RWPE2 (cell line): ENCODE data around the gene PTTG1IP.

Source experiments
- ATAC-seq: fragments of 200-7000 bp; cut with Tn5 transposase; 3 replicates; pipeline ENCODE4 v1.9.1; 2021; ENCODE audit warnings: low read depth
- DNase-seq: peaks from one replicate; pipeline ENCODE4 v3.0.0-alpha.2; 2020; ENCODE audit warnings: low spot score
- H3K27ac ChIP-seq: fragments of 450-650 bp; 2 replicates; pipeline ENCODE4 v1.5.1; 2017; ENCODE audit warnings: mild to moderate bottlenecking; ENCODE audit not compliant: poor library complexity, severe bottlenecking
- H3K27me3 ChIP-seq: fragments of 250-450 bp; sonication (Bioruptor Pico); 2 replicates; pipeline ENCODE4 v1.5.1; 2021; ENCODE audit warnings: mild to moderate bottlenecking, moderate library complexity; ENCODE audit not compliant: insufficient read depth, poor library complexity, severe bottlenecking
- H3K36me3 ChIP-seq: fragments of 250-450 bp; sonication (Bioruptor Pico); 2 replicates; pipeline ENCODE4 v1.5.1; 2020; ENCODE audit warnings: low read depth, mild to moderate bottlenecking, moderate library complexity
- H3K4me1 ChIP-seq: fragments of 250-450 bp; sonication (Bioruptor Pico); 2 replicates; pipeline ENCODE4 v1.5.1; 2021; ENCODE audit warnings: mild to moderate bottlenecking, moderate library complexity; ENCODE audit not compliant: insufficient read depth, poor library complexity, severe bottlenecking
- H3K4me3 ChIP-seq: fragments of 250-450 bp; sonication (Bioruptor Pico); 2 replicates; pipeline ENCODE4 v1.5.1; 2021; ENCODE audit warnings: mild to moderate bottlenecking, moderate library complexity; ENCODE audit not compliant: severe bottlenecking
- H3K9me3 ChIP-seq: fragments of 250-450 bp; sonication (Bioruptor Pico); 2 replicates; pipeline ENCODE4 v1.5.1; 2021; ENCODE audit warnings: mild to moderate bottlenecking, moderate library complexity; ENCODE audit not compliant: severe bottlenecking
- CTCF ChIP-seq: fragments of 450-650 bp; IDR thresholded peaks from one replicate; pipeline ENCODE4 v1.5.1; 2017; ENCODE audit warnings: mild to moderate bottlenecking, moderate library complexity; ENCODE audit not compliant: poor library complexity, severe bottlenecking

Gene PTTG1IP

GRCh38 chr21:44866780-44867179, 6.7 kb downstream of the PTTG1IP start:
- H3K27me3 ChIP-seq, result no peaks in the 10 kb centered on the region
- TF ChIP-seq CTCF, result no peak
- peaks cover 44% of the 10 kb centered on the region for H3K4me1 ChIP-seq
- DNase-seq, result no peak
- H3K9me3 ChIP-seq, result no peaks in the 10 kb centered on the region
- ATAC-seq, result no peak
- no peak overlapping the region for H3K27ac ChIP-seq
- no peak overlapping the region for H3K4me3 ChIP-seq
- H3K36me3 ChIP-seq, result peaks cover 57% of the 10 kb centered on the region

- Histone ChIP-seq H3K4me3 (no peak overlapping the region), H3K27ac (no peak overlapping the region), H3K27me3 (no peaks in the 10 kb centered on the region), H3K36me3 (peaks cover 61% of the 10 kb centered on the region), H3K4me1 (peaks cover 34% of the 10 kb centered on the region), H3K9me3 (no peaks in the 10 kb centered on the region)
- ATAC-seq, result no peak
- no peak for DNase-seq
- no peak for TF ChIP-seq CTCF
These were observed 7.8 kb downstream of the PTTG1IP start for GRCh38 chr21:44865561-44866280.

GRCh38 chr21:44862869-44863685, 10.4 kb downstream of the PTTG1IP start:
- peaks cover 82% of the 10 kb centered on the region for H3K36me3 ChIP-seq
- no peaks in the 10 kb centered on the region for H3K9me3 ChIP-seq
- H3K27me3 ChIP-seq, result no peaks in the 10 kb centered on the region
- no peak overlapping the region for H3K4me3 ChIP-seq
- no peak for TF ChIP-seq CTCF
- DNase-seq (no peak), ATAC-seq (no peak)
- H3K4me1 ChIP-seq, result peaks cover 7% of the 10 kb centered on the region
- no peak overlapping the region for H3K27ac ChIP-seq

GRCh38 chr21:44858791-44859190, 14.7 kb downstream of the PTTG1IP start:
- no peak overlapping the region for H3K27ac ChIP-seq
- DNase-seq (peak; percentile 25), ATAC-seq (no peak; the same call in 2 of the 3 replicates)
- H3K4me1 ChIP-seq, result no peaks in the 10 kb centered on the region
- H3K9me3 ChIP-seq, result no peaks in the 10 kb centered on the region
- H3K27me3 ChIP-seq, result no peaks in the 10 kb centered on the region
- no peak for TF ChIP-seq CTCF
- H3K4me3 ChIP-seq, result no peak overlapping the region
- H3K36me3 ChIP-seq, result peaks cover 88% of the 10 kb centered on the region
